Activated T-cell treated with anti-CD3 and anti-CD28 coated beads for 24 hours (primary cell): ENCODE data around the gene GOLGA6L10.
"Not testable (repeated sequence)": the region's sequence is repeated elsewhere in the genome, so short reads cannot be mapped to it uniquely, and the experiment has no call there.

ENCODE experiments used
- DNase-seq: peaks from one replicate; pipeline ENCODE4 v3.0.0-alpha.2; 2020; ENCODE audit warnings: low read depth

Gene GOLGA6L10

GRCh38 chr15:82299511-82299914, 49.8 kb downstream of the GOLGA6L10 start:
- DNase-seq: not testable (repeated sequence)

- peak; percentile 26 for DNase-seq
Measured at GRCh38 chr15:82298520-82298919, 50.8 kb downstream of the GOLGA6L10 start.

- DNase-seq: no peak
Measured at GRCh38 chr15:82298032-82298431, 51.2 kb downstream of the GOLGA6L10 start.

- DNase-seq: no peak
Measured at GRCh38 chr15:82297546-82297945, 51.7 kb downstream of the GOLGA6L10 start.

- DNase-seq: no peak
Measured at GRCh38 chr15:82294061-82294690, 55.1 kb downstream of the GOLGA6L10 start.

- no peak for DNase-seq
Measured at GRCh38 chr15:82292271-82292670, 57.0 kb downstream of the GOLGA6L10 start.
